ENCODE measurements around the gene RMDN2. TPM values are rescaled to one million over a fixed set of nuclear protein-coding genes. Genes with fewer than 3 reads are reported as not detected.

The RMDN2 gene
- polyA plus RNA-seq, 1 donor (not counting 4 experiments of a cell fraction or from before 2014, with no cell fraction given): 9.3 TPM

- H3K9me3 ChIP-seq (ENCODE audit: control insufficient read depth, low read depth, low read length): no peaks in the 10 kb centered on the region
- H3K9me1 ChIP-seq (ENCODE audit: control insufficient read depth, extremely low read depth, insufficient read depth, low read length): no peaks in the 10 kb centered on the region
- H2AFZ ChIP-seq (ENCODE audit: control insufficient read depth, low read length): no peak overlapping the region
- no peak overlapping the region for H3K27ac ChIP-seq (ENCODE audit: control insufficient read depth, insufficient read depth, low read length)
- FAIRE-seq (no peak), DNase-seq (ENCODE audit: low read depth, low spot score) (no peak)
- H3K4me1 ChIP-seq (ENCODE audit: control insufficient read depth, extremely low read depth, insufficient read depth, low read length): no peaks in the 10 kb centered on the region
- no peaks in the 10 kb centered on the region for H4K20me1 ChIP-seq (ENCODE audit: control insufficient read depth, extremely low read depth, insufficient read depth, low read length)
- no peak overlapping the region for H3K4me2 ChIP-seq (ENCODE audit: control insufficient read depth, extremely low read depth, insufficient read depth, low read depth, low read length)
- H3K36me3 ChIP-seq (ENCODE audit: control insufficient read depth in 2 of 2, extremely low read depth in 1 of 2, insufficient read depth in 2 of 2, low read length in 2 of 2): no peaks in the 10 kb centered on the region
- H3K79me2 ChIP-seq (ENCODE audit: control insufficient read depth, insufficient read depth, low read length): no peaks in the 10 kb centered on the region
- H3K4me3 ChIP-seq (ENCODE audit: control insufficient read depth in 2 of 3, extremely low read depth in 1 of 3, insufficient read depth in 2 of 3, low read depth in 1 of 3, low read length in 3 of 3): no peak overlapping the region
- no peak overlapping the region for H3K9ac ChIP-seq (ENCODE audit: control insufficient read depth, extremely low read depth, insufficient read depth, low read length)
- dilution Hi-C loops (cut with MboI; ENCODE audit: extremely low pct_ligation_motif_present, low sequenced_read_pairs): no loop called here
- TF ChIP-seq CTCF (optimal IDR thresholded peaks at IDR 0.05 in 1 of 3, IDR thresholded peaks at IDR 0.05 in 1 of 3, conservative IDR thresholded peaks at IDR 0.05 in 1 of 3; ENCODE audit: extremely low read depth in 1 of 3, insufficient read depth in 2 of 3, low read length in 3 of 3): no peak
- TF ChIP-seq EZH2 (IDR thresholded peaks at IDR 0.05; ENCODE audit: low read length): no peak
- peaks cover 3% of the 10 kb centered on the region for H3K27me3 ChIP-seq (ENCODE audit: control insufficient read depth, extremely low read depth, insufficient read depth, low read length)
Measured at GRCh38 chr2:37883518-37883917, 41.6 kb upstream of the RMDN2 start.

DNA sequence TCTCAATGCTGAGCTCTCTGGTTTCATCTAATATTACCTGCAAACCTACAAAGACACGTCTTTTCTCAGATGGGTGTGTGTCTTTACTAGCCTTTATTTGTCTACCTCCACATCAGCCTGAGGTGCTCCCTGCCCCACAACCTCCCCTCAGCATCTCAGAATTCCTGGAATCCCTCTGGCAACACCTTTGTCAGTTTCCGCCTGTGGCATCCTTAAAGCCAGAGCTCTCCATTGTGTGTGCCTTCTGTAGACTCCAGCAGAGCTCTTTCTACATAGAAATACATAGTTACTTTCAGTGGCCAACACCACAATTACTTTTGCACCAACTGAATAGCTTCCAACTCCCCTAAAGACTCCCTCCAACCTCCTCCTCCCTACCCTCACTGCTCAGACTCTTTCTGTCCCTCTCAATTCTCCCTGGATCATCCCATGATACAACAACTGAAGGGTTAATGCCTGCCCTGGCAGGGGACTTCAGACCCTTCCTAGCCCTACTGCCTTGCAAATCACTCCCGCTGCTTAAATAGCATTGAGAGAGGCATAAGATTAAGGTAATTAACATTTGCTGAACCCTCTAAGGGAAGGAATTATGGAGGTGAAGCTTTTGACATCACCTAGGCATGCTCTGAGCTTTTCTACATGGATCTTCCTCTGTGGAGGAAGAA lies 39.6 kb upstream of the RMDN2 start:
- H3K4me2 ChIP-seq (ENCODE audit: control insufficient read depth, extremely low read depth, insufficient read depth, low read depth, low read length): no peak overlapping the region

More for the DNA sequence above, 39.6 kb upstream of the RMDN2 start:
- FAIRE-seq (no peak), DNase-seq (ENCODE audit: low read depth, low spot score) (no peak)
- TF ChIP-seq EZH2 (IDR thresholded peaks at IDR 0.05; ENCODE audit: low read length) (no peak), CTCF (optimal IDR thresholded peaks at IDR 0.05 in 1 of 3, IDR thresholded peaks at IDR 0.05 in 1 of 3, conservative IDR thresholded peaks at IDR 0.05 in 1 of 3; ENCODE audit: extremely low read depth in 1 of 3, insufficient read depth in 2 of 3, low read length in 3 of 3) (no peak)
- Histone ChIP-seq H3K9ac (ENCODE audit: control insufficient read depth, extremely low read depth, insufficient read depth, low read length) (no peak overlapping the region), H3K27me3 (ENCODE audit: control insufficient read depth, extremely low read depth, insufficient read depth, low read length) (no peaks in the 10 kb centered on the region), H3K9me1 (ENCODE audit: control insufficient read depth, extremely low read depth, insufficient read depth, low read length) (no peaks in the 10 kb centered on the region), H3K79me2 (ENCODE audit: control insufficient read depth, insufficient read depth, low read length) (no peaks in the 10 kb centered on the region), H3K4me3 (ENCODE audit: control insufficient read depth in 2 of 3, extremely low read depth in 1 of 3, insufficient read depth in 2 of 3, low read depth in 1 of 3, low read length in 3 of 3) (no peak overlapping the region), H2AFZ (ENCODE audit: control insufficient read depth, low read length) (no peak overlapping the region), H3K4me1 (ENCODE audit: control insufficient read depth, extremely low read depth, insufficient read depth, low read length) (no peaks in the 10 kb centered on the region), H4K20me1 (ENCODE audit: control insufficient read depth, extremely low read depth, insufficient read depth, low read length) (no peaks in the 10 kb centered on the region), H3K27ac (ENCODE audit: control insufficient read depth, insufficient read depth, low read length) (no peak overlapping the region), H3K36me3 (ENCODE audit: control insufficient read depth in 2 of 2, extremely low read depth in 1 of 2, insufficient read depth in 2 of 2, low read length in 2 of 2) (no peaks in the 10 kb centered on the region), H3K9me3 (ENCODE audit: control insufficient read depth, low read depth, low read length) (no peaks in the 10 kb centered on the region)
- dilution Hi-C loops (cut with MboI; ENCODE audit: extremely low pct_ligation_motif_present, low sequenced_read_pairs): no loop called here

Data from keratinocyte (primary cell).